Stomach (tissue), 9 donors: ENCODE measurements around the gene KCNQ5. TPM values are rescaled to one million over a fixed set of nuclear protein-coding genes. Genes with fewer than 3 reads are reported as not detected.

Experiments used
- DNase-seq, 2 donors: peaks; one replicate each; pipeline versions ENCODE4 v3.0.0 to v3.0.0-alpha.2; 2013 to 2019
- H3K27ac ChIP-seq, 5 donors: fragments of 200-600 bp in 4 of 5; sonication (generic) in 4 of 5; one replicate each; pipeline ENCODE4 v1.5.1; 2013 to 2019; ENCODE audit warnings: mild to moderate bottlenecking in 1 of 5, moderate library complexity in 1 of 5
- H3K27me3 ChIP-seq, 3 donors: fragments of 200-600 bp; sonication (generic); one replicate each; pipeline ENCODE4 v1.5.1; 2017 to 2019; ENCODE audit warnings: mixed run types in 1 of 3
- H3K36me3 ChIP-seq, 4 donors: fragments of 200-600 bp; sonication (generic); 1 replicate in 3 of 4; 2 replicates in 1 of 4; pipeline ENCODE4 v1.5.1; 2016 to 2019
- H3K4me1 ChIP-seq, 4 donors: fragments of 200-600 bp; sonication (generic); one replicate each; pipeline ENCODE4 v1.5.1; 2016 to 2019
- H3K4me3 ChIP-seq, 4 donors: fragments of 200-600 bp; sonication (generic) in 3 of 4; one replicate each; pipeline ENCODE4 v1.5.1; 2016 to 2019; ENCODE audit warnings: mild to moderate bottlenecking in 1 of 4
- H3K9me3 ChIP-seq, 4 donors: fragments of 200-600 bp; sonication (generic); one replicate each; pipeline ENCODE4 v1.5.1; 2016 to 2019
- CTCF ChIP-seq, 7 experiments: fragments of 450-650 bp in 4 of 7; fragments of 200-600 bp in 3 of 7; sonication (generic) in 3 of 7; IDR thresholded peaks; one replicate each; pipeline ENCODE4 v1.5.1; 2016 to 2019; ENCODE audit warnings: antibody characterized with exemption in 7 of 7, control low read depth in 2 of 7, mild to moderate bottlenecking in 1 of 7
- EP300 ChIP-seq: sonication (generic); formaldehyde crosslinking; IDR thresholded peaks from one replicate; pipeline ENCODE4 v1.6.1; 2017; ENCODE audit warnings: antibody characterized with exemption
- POLR2A ChIP-seq, 4 donors: fragments of 450-650 bp; IDR thresholded peaks; one replicate each; pipeline ENCODE4 v1.6.1; 2016; ENCODE audit warnings: antibody characterized with exemption in 4 of 4, control low read depth in 2 of 4, mild to moderate bottlenecking in 1 of 4, moderate library complexity in 1 of 4
- POLR2AphosphoS5 ChIP-seq, 3 donors: sonication (generic); formaldehyde crosslinking; IDR thresholded peaks; one replicate each; pipeline ENCODE4 v1.6.1; 2016; ENCODE audit warnings: antibody characterized with exemption in 3 of 3
- WGBS, 5 donors: extraction: QIAGEN DNeasy Blood & Tissue Kit in 3 of 5; methylation state at CpG; one replicate each; pipeline versions ENCODE4 v1.1.5 to v1.1.7; 2013 to 2018; 5-methylcytosine and 5-hydroxymethylcytosine counted together
- intact Hi-C: fragments of 100-400 bp; cut with DNase I; formaldehyde crosslinking; loops from one replicate; pipeline ENCODE4 v1.15.1; 2023; ENCODE audit warnings: low total_unique reads
- polyA plus RNA-seq, 3 donors: library from polyadenylated mRNA; stranded (reverse); fragments of 200-250 nt; gene quantifications; one replicate each; pipeline ENCODE4 v1.2.3, GENCODE V29; 2013
- total RNA-seq, 5 donors: library from RNA; depleted of rRNA; stranded (reverse); fragments of >200 nt; gene quantifications; one replicate each; pipeline versions ENCODE4 v1.1.0 to v1.2.3, GENCODE V29; 2014 to 2016
- donor health status: healthy with polysubstance abuse.
- donor health status: Bipolar disorder and iron deficiency.
- donor health status: healthy.

Gene KCNQ5
- total and polyA plus RNA-seq, 8 donors = 0.12 to 2.8 (median 0.37) TPM; not detected in 2

- Histone ChIP-seq H3K9me3 (no peaks in the 10 kb centered on the region), H3K27ac (no peak overlapping the region), H3K4me3 (no peak overlapping the region), H3K27me3 (no peaks in the 10 kb centered on the region), H3K36me3 (no peaks in the 10 kb centered on the region), H3K4me1 (no peaks in the 10 kb centered on the region)
- 77 to 88% (median 79%) methylated on average over 2 of the region's 2 CpGs for WGBS, 5 donors
- TF ChIP-seq POLR2A (IDR thresholded peaks at IDR 0.05) (no peak), EP300 (no peak), CTCF (IDR thresholded peaks at IDR 0.05) (no peak), POLR2AphosphoS5 (IDR thresholded peaks at IDR 0.05) (no peak)
- intact Hi-C loops = loop anchor here (10.0 kb wide), 1 partner anchor 709 kb away; no protein-coding TSS in a partner anchor
- no peak for DNase-seq
Measured at GRCh38 chr6:73123632-73124329, 501.9 kb downstream of the KCNQ5 start.

DNA sequence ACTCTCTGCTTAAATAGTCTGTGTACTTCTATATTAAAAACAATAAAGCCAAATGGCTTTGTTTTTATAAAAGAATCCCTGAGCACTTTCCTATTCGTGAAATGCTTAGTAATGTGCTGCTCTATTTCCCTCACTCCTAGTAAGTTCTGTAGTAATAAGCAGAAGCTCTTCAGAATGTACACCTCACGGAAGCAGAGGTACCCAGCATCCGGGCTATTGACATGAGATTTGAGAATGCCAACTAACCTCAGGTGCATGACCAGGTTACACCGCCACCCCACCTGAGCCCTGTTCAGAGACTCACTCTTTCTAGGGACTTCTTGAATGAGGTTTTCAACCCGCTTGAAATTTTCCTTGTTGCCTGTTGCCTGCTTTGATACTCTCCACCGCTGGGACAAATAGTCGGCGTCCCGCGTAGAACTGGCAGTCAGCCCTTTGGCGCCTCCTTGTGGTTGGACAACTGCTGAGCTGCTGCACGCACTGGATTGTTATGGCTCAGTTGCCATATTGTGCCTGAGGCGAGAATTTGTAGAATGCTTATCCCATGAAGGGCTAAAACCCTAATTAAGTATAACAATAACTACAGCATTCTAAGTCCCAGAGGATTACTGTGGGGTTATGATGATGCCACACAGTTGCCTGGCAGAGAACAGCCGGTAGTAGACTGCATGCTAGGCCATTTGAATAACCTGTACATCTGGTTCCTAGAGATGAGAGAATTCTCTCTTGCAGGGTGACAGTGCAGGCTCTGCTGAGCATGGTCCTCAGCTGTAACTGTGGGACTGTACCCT lies 508.0 kb downstream of the KCNQ5 start:
- intact Hi-C loops = loop anchor here (10.0 kb wide), 2 partner anchors 515 to 715 kb away; no protein-coding TSS in a partner anchor
- WGBS, 5 donors = 10 to 21% (median 19%) methylated on average over 14 of the region's 14 CpGs
- peak overlapping the region in 1 of 4 donors; percentile 5 for H3K4me3 ChIP-seq

GRCh38 chr6:73131706-73132105 lies 509.8 kb downstream of the KCNQ5 start:
- no peak for TF ChIP-seq POLR2A (IDR thresholded peaks at IDR 0.05)
- no peak for TF ChIP-seq EP300
- Histone ChIP-seq H3K4me3 (no peak overlapping the region), H3K27ac (no peak overlapping the region), H3K4me1 (peaks cover 0 to 6% (median 0%) of the 10 kb centered on the region in 4 donors), H3K36me3 (no peaks in the 10 kb centered on the region), H3K27me3 (no peaks in the 10 kb centered on the region), H3K9me3 (no peaks in the 10 kb centered on the region)
- intact Hi-C loops = loop anchor here (10.0 kb wide), 1 partner anchor 517 kb away; no protein-coding TSS in a partner anchor
- WGBS, 5 donors = 47 to 65% (median 53%) methylated on average over 4 of the region's 4 CpGs
- DNase-seq = no peak

More for the DNA sequence above, 508.0 kb downstream of the KCNQ5 start:
- no peak overlapping the region for H3K27ac ChIP-seq
- peaks cover 0 to 6% (median 0%) of the 10 kb centered on the region in 4 donors for H3K4me1 ChIP-seq
- peak; percentile 89 to 91 for DNase-seq
- no peaks in the 10 kb centered on the region for H3K27me3 ChIP-seq
- H3K9me3 ChIP-seq = no peaks in the 10 kb centered on the region
- TF ChIP-seq CTCF (IDR thresholded peaks at IDR 0.05) (peak in 6 of 7 experiments; percentile 34 to 93 (median 86)), EP300 (no peak)
- H3K36me3 ChIP-seq = no peaks in the 10 kb centered on the region

GRCh38 chr6:73134588-73134987 lies 512.7 kb downstream of the KCNQ5 start:
- H3K27me3 ChIP-seq = no peaks in the 10 kb centered on the region
- intact Hi-C loops = loop anchor here (10.0 kb wide), 1 partner anchor 520 kb away; no protein-coding TSS in a partner anchor
- H3K36me3 ChIP-seq = no peaks in the 10 kb centered on the region
- H3K4me3 ChIP-seq = no peak overlapping the region
- TF ChIP-seq POLR2AphosphoS5 (IDR thresholded peaks at IDR 0.05) (no peak), CTCF (IDR thresholded peaks at IDR 0.05) (peak in 1 of 7 experiments; percentile 11)
- 68 to 79% (median 76%) methylated on average over 9 to 11 of the region's 11 CpGs for WGBS, 5 donors
- H3K9me3 ChIP-seq = no peaks in the 10 kb centered on the region
- H3K27ac ChIP-seq = no peak overlapping the region
- no peak for DNase-seq
- peaks cover 0 to 6% (median 0%) of the 10 kb centered on the region in 4 donors for H3K4me1 ChIP-seq
